Measurements from ENCODE around the gene XCR1. TPM values are rescaled to one million over a fixed set of nuclear protein-coding genes. Genes with fewer than 3 reads are reported as not detected.
"Not testable (repeated sequence)": the region's sequence is repeated elsewhere in the genome, so short reads cannot be mapped to it uniquely, and the experiment has no call there.

XCR1 gene
- polyA plus RNA-seq, 12 donors = 0.09 to 2.7 (median 0.23) TPM; not detected in 2

DNA sequence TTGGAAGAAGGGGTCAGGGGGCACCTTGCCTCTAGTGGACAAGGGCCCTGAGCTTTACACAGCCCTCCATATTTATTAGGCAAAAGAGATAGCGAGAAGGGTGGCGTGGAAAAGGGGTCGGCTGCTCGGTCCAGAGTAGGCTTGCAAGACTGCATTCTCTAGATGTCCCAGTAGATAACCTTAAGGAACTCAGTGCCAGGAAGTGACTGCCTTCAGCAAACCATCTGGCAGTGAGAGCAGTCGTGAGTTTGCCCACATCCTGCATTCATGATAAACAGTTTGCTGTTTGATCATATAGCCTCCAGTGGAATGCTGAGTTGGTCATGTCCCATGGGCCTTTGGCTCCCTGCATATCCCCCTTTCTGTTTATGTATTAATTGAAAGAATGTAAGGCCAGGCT is 18.9 kb upstream of the XCR1 start:
- DNase-seq = not testable (repeated sequence)

DNA sequence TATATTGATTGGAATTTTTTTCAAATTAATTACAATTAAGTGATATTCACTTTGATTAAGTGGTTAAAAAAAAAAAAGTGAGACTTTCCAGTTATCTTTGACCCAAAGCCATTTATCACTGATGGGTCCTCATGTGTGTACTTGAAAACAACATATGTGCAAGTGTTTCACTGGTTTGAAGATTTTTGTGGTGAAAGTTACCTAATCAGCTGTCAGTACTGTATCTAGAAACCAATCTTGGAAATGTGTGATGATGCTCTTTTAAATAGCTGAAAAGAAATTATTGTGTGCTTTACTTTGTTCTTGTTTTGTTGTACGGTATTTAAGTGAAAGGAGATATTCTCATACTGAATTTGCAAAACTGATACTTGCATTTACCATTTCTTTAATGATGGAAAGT is 11.6 kb upstream of the XCR1 start:
- DNase-seq = no peak

- DNase-seq = not testable (repeated sequence)
Observed at GRCh38 chr3:46038071-46038470, 10.8 kb upstream of the XCR1 start.

GRCh38 chr3:46036191-46036590 is 8.9 kb upstream of the XCR1 start:
- no peak for DNase-seq

DNA sequence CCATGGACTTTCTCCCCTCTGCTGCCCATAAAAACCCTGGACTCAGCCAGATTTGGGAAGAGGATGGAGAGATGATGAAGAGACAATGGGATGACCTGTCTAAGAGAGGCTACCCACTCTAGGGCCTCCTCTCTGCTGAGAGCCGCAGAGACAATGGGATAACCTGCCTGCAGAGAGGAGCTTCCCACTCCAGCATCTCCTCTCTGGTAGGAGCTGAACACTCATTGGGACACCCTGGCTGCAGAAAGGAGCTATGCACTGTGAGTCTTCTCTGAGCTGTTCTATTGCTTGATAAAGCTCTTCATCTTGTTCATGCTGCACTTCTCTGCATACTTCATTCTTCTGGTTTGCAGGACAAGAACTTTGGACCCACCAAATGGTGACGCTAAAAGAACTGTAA is 4.5 kb upstream of the XCR1 start:
- no peak for DNase-seq

DNA sequence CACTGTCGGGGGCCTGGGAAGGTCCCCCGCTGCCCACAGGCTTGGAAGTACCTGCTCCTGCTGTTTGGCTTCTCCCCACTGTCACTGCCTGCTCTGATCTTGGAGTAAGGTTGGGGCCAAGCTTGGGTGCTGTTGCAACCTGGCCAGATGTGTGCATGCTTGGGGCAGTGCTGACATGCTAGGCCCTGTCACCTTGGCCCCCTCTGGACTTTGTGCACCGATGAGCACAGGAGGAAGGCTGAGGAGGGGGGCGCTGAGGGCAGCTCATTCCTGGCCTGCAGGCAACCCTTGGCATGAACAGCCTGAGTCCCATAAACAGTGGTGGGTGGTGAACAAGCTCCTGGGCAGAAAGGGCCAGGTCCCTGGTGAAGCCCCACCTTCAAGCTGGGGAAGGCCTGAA is 4.0 kb upstream of the XCR1 start:
- DNase-seq = no peak

- no peak for DNase-seq
Observed at GRCh38 chr3:46030626-46031025, 3.3 kb upstream of the XCR1 start.

DNA sequence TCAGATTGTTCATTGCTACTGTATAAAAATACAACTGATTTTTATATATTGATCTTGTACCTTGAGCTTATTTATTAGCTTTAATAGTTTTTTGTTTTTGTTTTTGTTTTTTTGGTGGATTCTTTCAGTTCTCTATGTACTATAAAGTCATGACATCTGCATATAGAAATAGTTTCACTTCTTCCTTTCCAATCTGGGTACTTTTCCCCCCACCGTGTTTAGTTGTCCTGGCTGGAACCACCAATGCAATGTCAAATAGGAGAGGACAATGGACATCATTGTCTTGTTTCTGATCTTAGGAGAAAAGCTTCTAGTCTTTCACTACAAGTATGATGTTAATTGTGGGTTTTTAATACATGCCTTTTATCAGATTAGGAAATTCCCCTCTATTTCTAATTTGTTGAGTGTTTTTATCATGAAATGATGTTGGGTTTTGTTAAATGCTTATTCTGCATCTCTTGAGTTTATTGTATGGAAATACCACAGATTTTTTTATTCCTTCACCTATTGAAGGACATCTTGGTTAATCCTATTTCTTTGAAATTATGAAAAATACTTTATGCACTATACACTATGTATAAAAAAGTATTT is 2.8 kb upstream of the XCR1 start:
- DNase-seq = no peak

DNA sequence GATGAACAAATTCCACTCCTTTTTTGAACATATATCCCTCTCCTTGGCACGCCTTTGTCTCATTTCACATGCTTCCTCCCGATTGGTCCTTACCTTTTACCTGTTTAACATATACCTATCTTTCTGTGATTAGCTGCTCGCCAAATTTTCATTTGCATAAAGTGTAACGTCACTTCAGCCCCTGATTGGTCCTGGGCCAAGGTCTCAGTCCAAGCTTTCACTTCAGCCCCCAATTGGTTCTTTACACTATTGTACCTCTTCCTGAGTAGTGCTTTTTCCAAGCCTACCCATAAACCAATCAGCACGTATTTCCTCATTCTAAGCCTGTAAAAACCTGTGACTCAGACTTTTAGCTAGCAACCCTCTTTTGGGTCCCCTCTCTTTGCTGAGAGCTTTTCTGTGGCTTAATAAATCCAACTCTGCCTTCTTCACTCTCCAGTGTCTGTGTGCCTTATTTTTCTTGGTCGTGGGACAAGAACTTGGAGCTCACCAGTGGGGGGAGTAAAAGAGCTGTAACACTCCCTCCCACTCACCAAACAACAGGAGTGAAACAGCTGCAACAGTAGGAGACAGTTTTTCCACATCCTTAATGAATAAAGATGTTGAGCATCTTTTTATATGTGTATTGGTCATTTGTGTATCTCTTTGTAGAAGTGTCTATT is 584 bp upstream of the XCR1 start:
- DNase-seq = no peak

- DNase-seq = no peak
Observed at GRCh38 chr3:46025139-46025538, 2.1 kb downstream of the XCR1 start.

- no peak for DNase-seq
Observed at GRCh38 chr3:46024131-46024530, 3.2 kb downstream of the XCR1 start.

GRCh38 chr3:46022909-46023785 is 4.1 kb downstream of the XCR1 start:
- DNase-seq = no peak

DNA sequence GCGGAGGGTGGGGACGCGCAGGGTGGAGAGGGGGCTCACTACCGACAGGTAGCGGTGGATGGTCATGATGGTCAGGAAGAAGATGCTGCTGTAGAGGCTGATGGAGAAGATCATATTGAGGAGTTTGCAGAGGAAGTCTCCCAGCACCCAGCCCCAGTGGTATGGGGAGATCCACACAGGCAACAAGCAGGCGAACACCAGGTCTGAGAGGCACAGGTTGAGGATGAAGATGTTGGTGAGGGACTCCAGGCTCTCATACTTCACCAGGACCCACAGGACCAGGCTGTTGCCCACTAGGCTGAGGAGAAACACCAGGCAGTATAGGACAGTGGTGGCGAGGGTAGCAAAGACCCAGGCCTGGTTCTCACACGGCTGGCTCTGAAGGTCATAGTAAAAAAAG is 5.8 kb downstream of the XCR1 start:
- no peak for DNase-seq

GRCh38 chr3:46020766-46021510 is 6.3 kb downstream of the XCR1 start:
- no peak for DNase-seq

- DNase-seq = no peak
Observed at GRCh38 chr3:46019707-46020106, 7.6 kb downstream of the XCR1 start.

GRCh38 chr3:46017720-46018119 is 9.6 kb downstream of the XCR1 start:
- no peak for DNase-seq

DNA sequence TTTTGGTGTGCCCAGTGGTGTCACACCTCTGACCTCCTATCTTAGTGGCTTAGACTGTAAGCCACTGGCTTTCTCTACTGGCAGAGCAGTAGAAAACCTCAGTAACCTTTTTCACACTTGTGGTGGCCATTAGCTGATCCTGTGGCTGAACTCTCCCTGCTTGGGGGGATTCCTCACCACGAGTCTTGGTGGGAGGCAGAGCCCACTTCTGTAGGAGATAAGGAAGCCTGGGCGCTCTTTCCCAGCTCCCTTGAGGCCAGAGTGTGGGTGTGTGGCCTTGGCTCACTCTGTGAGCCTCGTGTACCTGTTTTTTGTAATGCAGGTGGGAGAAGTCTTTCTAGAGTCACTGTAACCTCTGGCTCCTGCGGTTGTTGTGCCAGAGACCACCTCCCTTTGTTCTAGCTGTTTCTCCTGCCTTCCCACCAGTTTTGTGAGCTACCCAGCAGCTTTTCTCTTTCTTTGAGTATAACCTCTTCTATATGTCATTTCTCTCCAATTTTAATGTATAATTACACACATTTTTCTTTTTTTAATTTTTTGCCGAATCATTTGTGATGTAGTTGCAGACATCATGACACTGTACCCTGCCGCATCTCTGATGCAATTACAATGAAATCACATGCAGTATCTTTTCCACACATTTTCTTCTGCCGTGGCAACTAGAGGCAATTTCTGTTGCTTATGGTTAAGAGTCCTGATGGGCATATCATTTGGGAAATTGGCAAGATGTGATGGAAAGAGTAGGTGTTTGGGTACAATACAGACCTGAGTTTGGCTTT is 13.8 kb downstream of the XCR1 start:
- DNase-seq = no peak

DNA sequence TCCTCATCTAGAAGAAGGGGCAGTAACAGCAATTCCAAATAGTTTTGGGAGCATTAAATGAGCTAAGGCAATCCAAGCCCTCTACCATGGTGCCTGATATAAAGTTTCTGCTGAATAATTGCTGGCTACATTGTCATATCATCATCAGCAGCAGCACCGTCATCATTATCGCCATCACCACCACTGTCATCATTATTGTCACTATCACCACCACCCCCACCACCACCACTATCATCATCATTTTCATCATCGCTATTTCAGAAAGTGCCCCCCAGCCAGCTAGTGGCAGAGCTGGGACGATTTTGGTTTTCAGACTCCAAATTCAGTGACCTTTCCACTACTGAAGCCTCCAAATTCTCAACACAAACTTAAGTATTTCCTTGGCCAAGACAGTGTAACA is 15.0 kb downstream of the XCR1 start:
- DNase-seq = no peak

DNA sequence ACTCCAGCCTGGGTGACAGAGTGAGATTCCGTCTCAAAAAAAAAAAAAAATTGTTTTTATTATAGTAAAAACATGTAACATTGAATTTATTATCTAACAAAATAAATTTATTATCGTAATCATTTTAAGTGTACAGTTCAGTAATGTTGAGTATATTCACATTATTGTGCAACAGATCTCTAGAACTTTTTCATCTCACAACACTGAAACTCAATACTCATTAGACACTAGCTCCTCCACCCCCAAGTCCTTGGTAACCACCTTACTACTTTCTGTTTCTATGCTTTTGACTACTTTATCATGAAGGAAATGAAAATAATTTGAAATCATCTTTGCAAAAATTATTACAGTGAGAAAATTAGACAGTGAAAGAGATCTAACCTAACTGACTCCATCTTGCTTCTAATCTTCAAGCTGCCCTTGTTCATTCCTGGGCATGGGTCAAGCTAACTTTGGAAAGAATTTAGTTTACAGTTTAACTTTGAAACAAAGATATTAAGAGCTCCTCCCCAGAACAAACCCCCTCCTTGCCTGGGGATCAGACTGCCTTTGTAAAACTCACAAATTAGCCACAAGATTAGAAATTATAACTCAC is 16.7 kb downstream of the XCR1 start:
- DNase-seq = no peak

DNA sequence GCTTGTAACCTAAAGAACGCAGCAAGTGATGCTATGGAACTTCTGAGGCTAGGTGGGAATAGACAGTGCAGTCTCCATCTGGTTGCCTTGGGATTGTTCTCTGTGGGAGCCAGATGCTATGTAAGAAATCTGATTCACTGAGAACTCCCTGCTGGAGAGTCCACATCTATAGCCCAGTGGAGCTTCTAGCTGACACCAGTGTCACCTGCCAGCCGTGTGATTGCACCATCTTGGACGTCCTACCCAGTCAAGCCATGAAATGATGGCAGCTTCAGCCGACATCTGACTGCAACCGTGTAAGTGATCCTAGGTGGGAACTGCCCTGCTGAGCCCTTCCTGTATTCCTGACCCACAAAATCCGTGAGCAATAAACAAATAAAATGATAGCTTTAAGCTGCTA is 19.2 kb downstream of the XCR1 start:
- DNase-seq = no peak

GRCh38 chr3:46007280-46007679 is 20.0 kb downstream of the XCR1 start:
- DNase-seq = no peak

Measured in muscle of arm (tissue), 12 donors.